DOHH2 (cell line): ENCODE data around the gene CUL9.

ENCODE experiments used
- EZH2phosphoT487 ChIP-seq: fragments of 200-600 bp; sonication (generic); IDR thresholded peaks from 2 replicates; pipeline ENCODE4 v1.6.1; 2017; ENCODE audit warnings: borderline replicate concordance, mild to moderate bottlenecking, antibody characterized with exemption, low read length, moderate library complexity, mixed read lengths
- TF ChIP-seq, protein P1 (sequence below): fragments of 200-600 bp; sonication (generic); IDR thresholded peaks from one replicate; pipeline ENCODE4 v1.5.1; 2014; ENCODE audit warnings: antibody characterized with exemption, mild to moderate bottlenecking, low read depth, low read length; ENCODE audit not compliant: poor library complexity, severe bottlenecking

DNA sequence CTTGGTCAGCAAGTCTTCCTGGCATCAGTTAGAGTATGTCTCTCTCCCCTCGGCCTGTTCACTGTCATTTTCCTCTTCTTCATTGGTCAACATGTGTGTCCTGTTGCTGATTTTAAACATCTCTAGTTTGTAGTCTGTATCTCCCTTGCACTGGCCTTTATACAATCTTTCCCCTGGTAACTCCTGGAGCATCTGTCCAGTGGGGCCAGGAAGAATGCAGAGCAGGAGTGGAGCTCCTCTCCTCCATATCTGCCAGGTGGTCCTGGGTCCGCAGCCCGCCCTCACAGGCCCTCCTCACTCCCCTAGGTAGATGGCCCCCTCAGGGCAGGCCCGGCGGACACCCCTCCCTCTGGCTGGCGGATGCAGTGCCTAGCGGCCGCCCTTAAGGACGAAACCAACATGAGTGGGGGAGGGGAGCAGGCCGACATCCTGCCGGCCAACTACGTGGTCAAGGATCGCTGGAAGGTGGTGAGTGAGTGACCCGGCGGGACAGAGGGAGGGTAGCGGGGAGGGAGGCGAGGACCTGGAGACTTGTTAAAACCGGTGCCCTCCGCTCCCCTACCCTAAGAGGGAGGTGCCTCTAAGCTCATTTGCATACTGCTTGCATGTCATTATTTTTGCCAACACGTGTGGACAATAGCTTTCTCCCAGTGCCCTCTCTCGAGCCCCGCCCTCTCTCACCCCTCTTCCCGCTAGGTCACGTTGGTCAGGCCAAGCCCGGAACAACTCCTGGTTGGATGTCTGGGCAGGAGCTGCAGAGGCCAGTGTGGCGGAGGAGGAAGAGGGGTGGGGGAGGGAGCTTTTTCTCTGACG is 64.5 kb downstream of the CUL9 start:
- TF ChIP-seq, protein P1, sequence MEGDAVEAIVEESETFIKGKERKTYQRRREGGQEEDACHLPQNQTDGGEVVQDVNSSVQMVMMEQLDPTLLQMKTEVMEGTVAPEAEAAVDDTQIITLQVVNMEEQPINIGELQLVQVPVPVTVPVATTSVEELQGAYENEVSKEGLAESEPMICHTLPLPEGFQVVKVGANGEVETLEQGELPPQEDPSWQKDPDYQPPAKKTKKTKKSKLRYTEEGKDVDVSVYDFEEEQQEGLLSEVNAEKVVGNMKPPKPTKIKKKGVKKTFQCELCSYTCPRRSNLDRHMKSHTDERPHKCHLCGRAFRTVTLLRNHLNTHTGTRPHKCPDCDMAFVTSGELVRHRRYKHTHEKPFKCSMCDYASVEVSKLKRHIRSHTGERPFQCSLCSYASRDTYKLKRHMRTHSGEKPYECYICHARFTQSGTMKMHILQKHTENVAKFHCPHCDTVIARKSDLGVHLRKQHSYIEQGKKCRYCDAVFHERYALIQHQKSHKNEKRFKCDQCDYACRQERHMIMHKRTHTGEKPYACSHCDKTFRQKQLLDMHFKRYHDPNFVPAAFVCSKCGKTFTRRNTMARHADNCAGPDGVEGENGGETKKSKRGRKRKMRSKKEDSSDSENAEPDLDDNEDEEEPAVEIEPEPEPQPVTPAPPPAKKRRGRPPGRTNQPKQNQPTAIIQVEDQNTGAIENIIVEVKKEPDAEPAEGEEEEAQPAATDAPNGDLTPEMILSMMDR: no peak
- no peak for TF ChIP-seq EZH2phosphoT487
